Skeletal muscle satellite cell (primary cell): ENCODE results near the gene PTPRD.

Experiments
- H3K27me3 ChIP-seq: 2 replicates; pipeline ENCODE4 v1.7.0; 2013; ENCODE audit warnings: low read length; ENCODE audit not compliant: control insufficient read depth, insufficient read depth
- H3K36me3 ChIP-seq: 2 replicates; pipeline ENCODE4 v1.7.0; 2013; ENCODE audit warnings: mild to moderate bottlenecking, control low read depth, low read length; ENCODE audit not compliant: insufficient read depth
- H3K4me1 ChIP-seq: 2 replicates; pipeline ENCODE4 v1.7.0; 2013; ENCODE audit warnings: low read length; ENCODE audit not compliant: control insufficient read depth, insufficient read depth
- H3K4me2 ChIP-seq: 2 replicates; pipeline ENCODE4 v1.7.0; 2013; ENCODE audit warnings: mild to moderate bottlenecking, low read length
- H3K4me3 ChIP-seq: 2 replicates; pipeline ENCODE4 v1.7.0; 2013; ENCODE audit warnings: low read length
- H3K9ac ChIP-seq: 2 replicates; pipeline ENCODE4 v1.7.0; 2013; ENCODE audit warnings: mild to moderate bottlenecking, low read depth, low read length, moderate library complexity
- H3K9me3 ChIP-seq: replicated peaks from 2 replicates; pipeline ENCODE4 v1.7.0; 2013; ENCODE audit warnings: mild to moderate bottlenecking, control low read depth, low read length

Gene PTPRD

GRCh38 chr9:9783711-9784110, 829.1 kb downstream of the PTPRD start:
- H3K9ac ChIP-seq = no peak overlapping the region
- no peaks in the 10 kb centered on the region for H3K36me3 ChIP-seq
- no peaks in the 10 kb centered on the region for H3K9me3 ChIP-seq
- H3K4me1 ChIP-seq = peaks cover 4% of the 10 kb centered on the region
- H3K4me3 ChIP-seq = no peak overlapping the region
- H3K4me2 ChIP-seq = no peak overlapping the region
- H3K27me3 ChIP-seq = no peaks in the 10 kb centered on the region

GRCh38 chr9:9783211-9783610, 829.6 kb downstream of the PTPRD start:
- Histone ChIP-seq H3K9me3 (no peaks in the 10 kb centered on the region), H3K4me3 (no peak overlapping the region), H3K36me3 (no peaks in the 10 kb centered on the region), H3K4me2 (no peak overlapping the region), H3K4me1 (peaks cover 4% of the 10 kb centered on the region), H3K9ac (no peak overlapping the region), H3K27me3 (no peaks in the 10 kb centered on the region)

GRCh38 chr9:9778293-9778692, 834.5 kb downstream of the PTPRD start:
- H3K9me3 ChIP-seq = no peaks in the 10 kb centered on the region
- H3K4me2 ChIP-seq = no peak overlapping the region
- H3K4me3 ChIP-seq = no peak overlapping the region
- no peaks in the 10 kb centered on the region for H3K27me3 ChIP-seq
- peaks cover 4% of the 10 kb centered on the region for H3K4me1 ChIP-seq
- no peaks in the 10 kb centered on the region for H3K36me3 ChIP-seq
- no peak overlapping the region for H3K9ac ChIP-seq

- no peak overlapping the region for H3K4me2 ChIP-seq
- H3K27me3 ChIP-seq = no peaks in the 10 kb centered on the region
- no peaks in the 10 kb centered on the region for H3K9me3 ChIP-seq
- H3K4me1 ChIP-seq = peaks cover 3% of the 10 kb centered on the region
- no peak overlapping the region for H3K4me3 ChIP-seq
- no peak overlapping the region for H3K9ac ChIP-seq
- no peaks in the 10 kb centered on the region for H3K36me3 ChIP-seq
These were observed 838.3 kb downstream of the PTPRD start for GRCh38 chr9:9774471-9774870.

- Histone ChIP-seq H3K4me3 (no peak overlapping the region), H3K9ac (no peak overlapping the region), H3K4me2 (no peak overlapping the region), H3K4me1 (no peaks in the 10 kb centered on the region), H3K27me3 (no peaks in the 10 kb centered on the region), H3K9me3 (no peaks in the 10 kb centered on the region), H3K36me3 (no peaks in the 10 kb centered on the region)
These were observed 841.5 kb downstream of the PTPRD start for GRCh38 chr9:9771314-9771713.

GRCh38 chr9:9764821-9765220, 848.0 kb downstream of the PTPRD start:
- Histone ChIP-seq H3K4me2 (no peak overlapping the region), H3K9ac (no peak overlapping the region), H3K4me1 (no peaks in the 10 kb centered on the region), H3K36me3 (no peaks in the 10 kb centered on the region), H3K4me3 (no peak overlapping the region), H3K9me3 (no peaks in the 10 kb centered on the region), H3K27me3 (no peaks in the 10 kb centered on the region)

GRCh38 chr9:9754186-9754585, 858.6 kb downstream of the PTPRD start:
- no peak overlapping the region for H3K9ac ChIP-seq
- H3K9me3 ChIP-seq = no peaks in the 10 kb centered on the region
- H3K4me1 ChIP-seq = peaks cover 10% of the 10 kb centered on the region
- no peak overlapping the region for H3K4me2 ChIP-seq
- H3K4me3 ChIP-seq = no peak overlapping the region
- no peaks in the 10 kb centered on the region for H3K27me3 ChIP-seq
- no peaks in the 10 kb centered on the region for H3K36me3 ChIP-seq

GRCh38 chr9:9753266-9753665, 859.5 kb downstream of the PTPRD start:
- no peaks in the 10 kb centered on the region for H3K36me3 ChIP-seq
- H3K4me1 ChIP-seq = peaks cover 12% of the 10 kb centered on the region
- no peak overlapping the region for H3K4me2 ChIP-seq
- H3K27me3 ChIP-seq = no peaks in the 10 kb centered on the region
- H3K9me3 ChIP-seq = no peaks in the 10 kb centered on the region
- no peak overlapping the region for H3K9ac ChIP-seq
- no peak overlapping the region for H3K4me3 ChIP-seq

GRCh38 chr9:9752722-9753121, 860.1 kb downstream of the PTPRD start:
- H3K9me3 ChIP-seq = no peaks in the 10 kb centered on the region

GRCh38 chr9:9751996-9752395, 860.8 kb downstream of the PTPRD start:
- Histone ChIP-seq H3K36me3 (no peaks in the 10 kb centered on the region), H3K9me3 (no peaks in the 10 kb centered on the region), H3K4me1 (peaks cover 17% of the 10 kb centered on the region), H3K9ac (no peak overlapping the region), H3K4me3 (no peak overlapping the region), H3K4me2 (no peak overlapping the region), H3K27me3 (no peaks in the 10 kb centered on the region)

More at GRCh38 chr9:9752722-9753121, 860.1 kb downstream of the PTPRD start:
- no peak overlapping the region for H3K4me3 ChIP-seq
- H3K27me3 ChIP-seq = no peaks in the 10 kb centered on the region
- H3K4me2 ChIP-seq = no peak overlapping the region
- no peaks in the 10 kb centered on the region for H3K36me3 ChIP-seq
- no peak overlapping the region for H3K9ac ChIP-seq
- H3K4me1 ChIP-seq = peaks cover 17% of the 10 kb centered on the region

GRCh38 chr9:9750719-9751118, 862.1 kb downstream of the PTPRD start:
- Histone ChIP-seq H3K27me3 (no peaks in the 10 kb centered on the region), H3K4me2 (no peak overlapping the region), H3K4me1 (peaks cover 17% of the 10 kb centered on the region), H3K36me3 (no peaks in the 10 kb centered on the region), H3K9me3 (no peaks in the 10 kb centered on the region), H3K4me3 (no peak overlapping the region), H3K9ac (no peak overlapping the region)

- Histone ChIP-seq H3K36me3 (no peaks in the 10 kb centered on the region), H3K9me3 (no peaks in the 10 kb centered on the region), H3K4me1 (peaks cover 17% of the 10 kb centered on the region), H3K4me3 (no peak overlapping the region), H3K27me3 (no peaks in the 10 kb centered on the region), H3K4me2 (no peak overlapping the region), H3K9ac (no peak overlapping the region)
These were observed 863.2 kb downstream of the PTPRD start for GRCh38 chr9:9749591-9749990.
